Kidney epithelial cell (primary cell): Measurements from ENCODE around the gene ATP5ME. TPM values are rescaled to one million over a fixed set of nuclear protein-coding genes. Genes with fewer than 3 reads are reported as not detected.

Experiments used
- DNase-seq: peaks from one replicate; pipeline ENCODE4 v3.0.0-alpha.2; 2010; ENCODE audit warnings: low read depth
- H3K27me3 ChIP-seq: 2 replicates; pipeline ENCODE4 v1.6.0; 2011; ENCODE audit warnings: low read length; ENCODE audit not compliant: control insufficient read depth, insufficient read depth
- H3K36me3 ChIP-seq: 2 replicates; pipeline ENCODE4 v1.5.1; 2011; ENCODE audit warnings: low read length; ENCODE audit not compliant: control insufficient read depth, insufficient read depth
- H3K4me3 ChIP-seq: 2 replicates; pipeline ENCODE4 v1.5.1; 2011; ENCODE audit warnings: low read depth, mild to moderate bottlenecking, control low read depth, low read length
- total RNA-seq: library from RNA; depleted of rRNA; stranded (reverse); fragments of >200 nt; gene quantifications from 2 replicates; pipeline ENCODE4 v1.2.3, GENCODE V29; 2015
- TF ChIP-seq, protein P1 (sequence below): IDR thresholded peaks from 2 replicates; pipeline ENCODE4 v1.5.1; 2011; ENCODE audit warnings: mild to moderate bottlenecking, moderate library complexity, low read length, control low read depth, inconsistent platforms; ENCODE audit not compliant: insufficient read depth, poor library complexity, severe bottlenecking

ATP5ME gene
- total RNA-seq, 1 donor from 2014 or later: 116 TPM

DNA sequence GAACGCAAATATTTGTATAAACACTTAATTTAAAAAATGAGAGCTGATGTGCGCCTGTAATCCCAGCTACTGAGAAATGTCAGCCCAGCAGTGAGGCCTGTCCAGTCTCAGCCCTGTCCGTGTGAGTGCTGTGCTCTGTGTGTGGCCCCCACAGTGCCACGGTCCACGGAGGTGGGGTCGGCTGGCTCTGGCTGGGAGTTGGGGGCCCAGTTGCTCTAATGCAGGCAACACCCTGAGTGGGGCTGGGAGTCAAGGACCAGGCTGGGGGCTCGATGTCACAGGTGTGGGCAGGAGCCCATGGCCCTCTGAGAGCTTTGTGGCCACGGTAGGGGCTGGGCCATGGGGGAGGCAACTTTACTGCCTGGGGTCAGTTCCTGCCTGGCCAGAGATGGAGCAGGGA lies 44.4 kb upstream of the ATP5ME start:
- no peak for DNase-seq
- TF ChIP-seq, protein P1, sequence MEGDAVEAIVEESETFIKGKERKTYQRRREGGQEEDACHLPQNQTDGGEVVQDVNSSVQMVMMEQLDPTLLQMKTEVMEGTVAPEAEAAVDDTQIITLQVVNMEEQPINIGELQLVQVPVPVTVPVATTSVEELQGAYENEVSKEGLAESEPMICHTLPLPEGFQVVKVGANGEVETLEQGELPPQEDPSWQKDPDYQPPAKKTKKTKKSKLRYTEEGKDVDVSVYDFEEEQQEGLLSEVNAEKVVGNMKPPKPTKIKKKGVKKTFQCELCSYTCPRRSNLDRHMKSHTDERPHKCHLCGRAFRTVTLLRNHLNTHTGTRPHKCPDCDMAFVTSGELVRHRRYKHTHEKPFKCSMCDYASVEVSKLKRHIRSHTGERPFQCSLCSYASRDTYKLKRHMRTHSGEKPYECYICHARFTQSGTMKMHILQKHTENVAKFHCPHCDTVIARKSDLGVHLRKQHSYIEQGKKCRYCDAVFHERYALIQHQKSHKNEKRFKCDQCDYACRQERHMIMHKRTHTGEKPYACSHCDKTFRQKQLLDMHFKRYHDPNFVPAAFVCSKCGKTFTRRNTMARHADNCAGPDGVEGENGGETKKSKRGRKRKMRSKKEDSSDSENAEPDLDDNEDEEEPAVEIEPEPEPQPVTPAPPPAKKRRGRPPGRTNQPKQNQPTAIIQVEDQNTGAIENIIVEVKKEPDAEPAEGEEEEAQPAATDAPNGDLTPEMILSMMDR: no peak
- peaks cover 2% of the 10 kb centered on the region for H3K36me3 ChIP-seq

DNA sequence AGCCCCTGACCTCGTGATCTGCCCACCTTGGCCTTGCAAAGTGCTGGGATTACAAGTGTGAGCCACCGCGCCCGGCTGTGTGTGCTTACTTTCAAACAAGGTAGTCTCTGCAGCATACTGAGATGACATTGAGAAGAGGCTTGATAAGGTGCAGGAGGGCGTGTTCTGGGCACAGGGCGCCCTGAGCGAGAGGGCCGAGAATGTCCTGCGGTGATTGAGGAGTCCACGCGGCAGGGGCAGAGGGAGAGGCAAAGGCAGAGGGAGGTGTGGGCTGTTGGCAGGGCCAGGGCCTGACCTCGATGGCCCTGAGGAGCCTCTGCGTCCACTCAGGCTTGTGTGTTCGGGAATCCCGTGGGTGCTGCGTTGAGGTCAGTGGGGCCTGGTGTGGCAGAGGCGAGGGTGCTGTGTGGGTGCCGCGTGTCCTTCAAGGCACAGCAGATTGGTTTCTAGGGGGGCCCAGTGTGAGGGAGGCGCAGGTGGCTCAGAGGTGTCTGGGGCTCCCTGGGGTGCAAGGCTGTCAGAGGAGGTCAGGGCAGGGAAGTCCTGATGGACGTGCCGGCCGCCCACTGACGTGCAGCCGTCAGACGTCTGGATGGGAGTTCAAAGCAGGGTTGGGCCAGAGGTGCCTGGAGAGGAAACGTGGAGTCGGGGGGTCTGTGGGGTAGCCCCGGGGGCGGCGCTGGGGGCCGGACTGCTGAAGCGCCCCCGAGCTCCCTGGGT lies 43.7 kb upstream of the ATP5ME start:
- Histone ChIP-seq H3K36me3 (peaks cover 2% of the 10 kb centered on the region), H3K27me3 (no peaks in the 10 kb centered on the region), H3K4me3 (no peak overlapping the region)
- DNase-seq: no peak
- TF ChIP-seq, protein P1: no peak

More for the DNA sequence above, 44.4 kb upstream of the ATP5ME start:
- Histone ChIP-seq H3K4me3 (no peak overlapping the region), H3K27me3 (no peaks in the 10 kb centered on the region)

DNA sequence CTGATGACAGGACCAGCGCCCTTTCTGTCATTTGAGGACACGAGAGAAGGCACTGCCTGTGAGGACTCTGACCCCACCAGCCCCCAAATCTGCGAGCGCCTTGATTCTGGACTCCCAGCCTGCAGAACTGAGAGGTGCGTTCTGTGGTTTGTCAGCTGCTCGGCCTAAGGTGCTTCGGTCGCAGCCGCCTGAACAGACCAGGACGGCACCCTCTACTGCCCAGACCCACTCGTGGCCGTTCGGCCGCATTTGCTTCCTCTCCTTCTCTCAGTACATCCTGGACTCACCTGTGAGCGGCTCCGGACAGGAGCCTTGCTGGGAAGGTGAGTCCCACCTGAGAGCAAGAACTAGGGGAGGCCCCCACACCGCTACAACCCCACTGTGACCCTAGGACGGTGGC lies 40.0 kb upstream of the ATP5ME start:
- TF ChIP-seq, protein P1: no peak
- no peak for DNase-seq

DNA sequence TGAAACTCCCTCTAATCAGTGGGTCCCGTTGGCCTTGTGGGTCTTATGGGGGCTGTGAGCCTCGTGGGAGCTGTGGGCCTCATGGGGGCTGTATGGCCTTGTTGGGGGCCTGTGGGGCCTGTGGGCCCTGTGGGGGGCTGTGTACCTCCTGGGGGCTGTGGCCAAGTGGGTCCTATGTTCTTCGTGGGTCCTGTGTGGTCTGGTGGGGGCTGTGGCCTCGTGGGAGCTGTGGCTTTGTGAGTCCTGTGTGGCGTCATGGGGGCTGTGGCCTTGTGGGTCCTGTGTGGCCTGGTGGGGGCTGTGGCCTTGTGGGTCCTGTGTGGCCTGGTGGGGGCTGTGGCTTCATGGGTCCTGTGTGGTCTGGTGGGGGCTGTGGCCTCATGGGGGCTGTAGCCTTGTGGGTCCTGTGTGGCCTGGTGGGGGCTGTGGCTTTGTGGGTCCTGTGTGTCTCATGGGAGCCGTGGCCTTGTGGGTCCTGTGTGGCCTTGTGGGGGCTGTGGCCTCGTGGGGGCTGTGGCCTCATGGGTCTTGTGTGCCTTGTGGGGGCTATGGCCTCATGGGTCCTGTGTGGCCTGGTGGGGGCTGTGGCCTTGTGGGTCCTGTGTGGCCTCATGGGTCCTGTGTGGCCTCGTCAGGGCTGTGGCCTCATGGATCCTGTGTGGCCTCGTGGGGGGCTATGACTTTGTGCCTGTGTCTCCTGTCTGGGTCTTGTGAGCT lies 39.0 kb upstream of the ATP5ME start:
- TF ChIP-seq, protein P1: no peak
- Histone ChIP-seq H3K36me3 (peaks cover 1% of the 10 kb centered on the region), H3K4me3 (no peak overlapping the region), H3K27me3 (no peaks in the 10 kb centered on the region)
- no peak for DNase-seq

More for the DNA sequence above, 40.0 kb upstream of the ATP5ME start:
- no peaks in the 10 kb centered on the region for H3K27me3 ChIP-seq
- H3K4me3 ChIP-seq: no peak overlapping the region
- no peaks in the 10 kb centered on the region for H3K36me3 ChIP-seq

DNA sequence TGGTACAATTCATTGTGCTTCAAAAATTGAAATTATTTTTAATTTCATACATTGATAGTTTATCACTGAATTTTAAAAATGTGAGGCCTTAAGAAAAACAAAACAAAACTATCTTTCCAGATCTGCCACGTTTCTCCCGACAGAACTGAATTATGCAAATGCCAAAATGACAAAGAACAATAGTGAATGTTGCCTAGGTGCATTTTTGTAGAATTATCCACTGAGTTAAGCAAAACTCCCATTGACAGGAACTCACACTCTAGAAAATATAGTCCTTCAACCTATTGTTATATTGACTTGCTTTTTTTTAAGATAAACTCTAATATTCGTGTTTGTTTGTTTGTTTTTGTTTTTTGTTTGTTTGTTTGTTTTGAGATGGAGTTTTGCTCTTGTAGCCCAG lies 38.0 kb upstream of the ATP5ME start:
- H3K36me3 ChIP-seq: peaks cover 1% of the 10 kb centered on the region
- no peaks in the 10 kb centered on the region for H3K27me3 ChIP-seq
- no peak for DNase-seq
- TF ChIP-seq, protein P1: no peak
- H3K4me3 ChIP-seq: no peak overlapping the region
